Chondrocyte (in vitro differentiated cells): ENCODE data around the gene CORO7. TPM values are rescaled to one million over a fixed set of nuclear protein-coding genes. Genes with fewer than 3 reads are reported as not detected.

Experiments
- DNase-seq: peaks from one replicate; pipeline ENCODE4 v3.0.0; 2021; ENCODE audit warnings: mixed read lengths, low spot score
- H3K27ac Mint-ChIP-seq: one replicate; pipeline ENCODE4 v1.8.0; 2021; ENCODE audit warnings: mild to moderate bottlenecking, moderate library complexity, mixed read lengths; ENCODE audit not compliant: unreplicated experiment
- H3K27me3 Mint-ChIP-seq: 2 replicates; pipeline ENCODE4 v1.8.0; 2021; ENCODE audit warnings: low read depth, mixed read lengths
- H3K36me3 Mint-ChIP-seq: 2 replicates; pipeline ENCODE4 v1.8.0; 2021; ENCODE audit warnings: low read depth, mixed read lengths
- H3K4me1 Mint-ChIP-seq: 2 replicates; pipeline ENCODE4 v1.8.0; 2021; ENCODE audit warnings: low read depth, mild to moderate bottlenecking, mixed read lengths
- H3K4me3 Mint-ChIP-seq: one replicate; pipeline ENCODE4 v1.8.0; 2021; ENCODE audit warnings: mild to moderate bottlenecking, moderate library complexity, mixed read lengths; ENCODE audit not compliant: unreplicated experiment
- H3K9me3 Mint-ChIP-seq: 2 replicates; pipeline ENCODE4 v1.8.0; 2021; ENCODE audit warnings: low read depth, mixed read lengths
- CTCF ChIP-seq: fragments of 200-600 bp; sonication (generic); IDR thresholded peaks from 2 replicates; pipeline ENCODE4 v1.5.0; 2021; ENCODE audit warnings: antibody characterized with exemption, mild to moderate bottlenecking, moderate library complexity
- total RNA-seq: library from RNA; stranded (reverse); gene quantifications from 3 replicates; pipeline ENCODE4 v1.2.1, GENCODE V29; 2021

Gene CORO7
- total RNA-seq, 1 donor from 2014 or later, result 24.6 TPM

- H3K4me3 Mint-ChIP-seq, result peak within 1 kb of the TSS; percentile 85
- peak within 1 kb of the TSS; percentile 96 for H3K27ac Mint-ChIP-seq
- no peaks in the 10 kb centered on the region for H3K9me3 Mint-ChIP-seq
- H3K4me1 Mint-ChIP-seq, result peaks cover 22% of the 10 kb centered on the region
- DNase-seq, result no peak
- H3K27me3 Mint-ChIP-seq, result no peaks in the 10 kb centered on the region
- no peaks in the 10 kb centered on the region for H3K36me3 Mint-ChIP-seq
- peak; percentile 70 for TF ChIP-seq CTCF
Observed at GRCh38 chr16:4350787-4351659, 65.4 kb downstream of the CORO7 start, which contains the start of gene PAM16. Gene PAM16, minus strand, starts transcription at chr16:4351321. Its CDS starts 87 bp downstream, at chr16:4351234.

GRCh38 chr16:4350365-4350786, 66.0 kb downstream of the CORO7 start:
- H3K36me3 Mint-ChIP-seq, result no peaks in the 10 kb centered on the region
- H3K27me3 Mint-ChIP-seq, result no peaks in the 10 kb centered on the region
- H3K9me3 Mint-ChIP-seq, result no peaks in the 10 kb centered on the region
- H3K4me3 Mint-ChIP-seq, result peak overlapping the region; percentile 85
- peaks cover 22% of the 10 kb centered on the region for H3K4me1 Mint-ChIP-seq
- no peak for TF ChIP-seq CTCF
- no peak for DNase-seq
- H3K27ac Mint-ChIP-seq, result peak overlapping the region; percentile 90

- no peak overlapping the region for H3K4me3 Mint-ChIP-seq
- peaks cover 22% of the 10 kb centered on the region for H3K4me1 Mint-ChIP-seq
- H3K36me3 Mint-ChIP-seq, result no peaks in the 10 kb centered on the region
- no peaks in the 10 kb centered on the region for H3K27me3 Mint-ChIP-seq
- no peak for TF ChIP-seq CTCF
- H3K27ac Mint-ChIP-seq, result no peak overlapping the region
- no peaks in the 10 kb centered on the region for H3K9me3 Mint-ChIP-seq
- no peak for DNase-seq
Observed at GRCh38 chr16:4349332-4349731, 67.1 kb downstream of the CORO7 start.

- no peak for DNase-seq
- Mint-ChIP-seq H3K27ac (peak overlapping the region; percentile 14), H3K4me3 (no peak overlapping the region), H3K36me3 (no peaks in the 10 kb centered on the region), H3K27me3 (no peaks in the 10 kb centered on the region), H3K4me1 (peaks cover 22% of the 10 kb centered on the region), H3K9me3 (no peaks in the 10 kb centered on the region)
- TF ChIP-seq CTCF, result no peak
Observed at GRCh38 chr16:4347765-4348509, 68.5 kb downstream of the CORO7 start.

- H3K36me3 Mint-ChIP-seq, result no peaks in the 10 kb centered on the region
- no peaks in the 10 kb centered on the region for H3K9me3 Mint-ChIP-seq
- H3K4me3 Mint-ChIP-seq, result no peak overlapping the region
- no peak for TF ChIP-seq CTCF
- H3K27me3 Mint-ChIP-seq, result no peaks in the 10 kb centered on the region
- H3K27ac Mint-ChIP-seq, result no peak overlapping the region
- DNase-seq, result no peak
- peaks cover 21% of the 10 kb centered on the region for H3K4me1 Mint-ChIP-seq
Observed at GRCh38 chr16:4347010-4347409, 69.4 kb downstream of the CORO7 start.
